Measurements from ENCODE around the gene PAX5. TPM values are rescaled to one million over a fixed set of nuclear protein-coding genes. Genes with fewer than 3 reads are reported as not detected.

The PAX5 gene
- total and polyA plus RNA-seq, 2 of the 13 experiments (the other 11 are each of a cell fraction or from before 2014, with no cell fraction given) = not detected

DNA sequence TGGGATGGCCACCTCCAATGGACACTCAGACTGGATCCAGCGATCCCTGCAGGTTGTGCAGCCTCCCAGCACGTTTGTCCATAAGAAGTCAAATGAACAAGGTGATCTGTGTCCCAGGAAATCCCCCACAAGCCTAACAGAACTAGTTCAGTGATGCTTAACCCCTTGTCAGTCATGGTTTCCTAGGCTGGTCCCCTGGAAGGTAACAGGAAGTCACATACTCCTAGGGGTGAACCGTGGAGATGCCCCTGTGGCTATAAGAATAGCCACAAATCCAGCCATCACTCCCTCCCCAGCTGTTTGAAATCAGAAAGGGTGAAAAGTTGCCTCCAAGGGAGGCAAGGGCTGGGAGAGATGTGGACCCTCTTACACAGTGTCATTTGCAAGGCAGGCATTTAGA, 22.5 kb downstream of the PAX5 start:
- FAIRE-seq (no peak), ATAC-seq (no peak), DNase-seq (ENCODE audit: low spot score) (no peak)
- no peak overlapping the region for H2AFZ ChIP-seq (ENCODE audit: low read length)
- H3K4me1 ChIP-seq (ENCODE audit: insufficient read depth, low read length) = no peaks in the 10 kb centered on the region
- in situ Hi-C loops (cut with HindIII; ENCODE audit: extremely low pct_ligation_motif_present, low pct_unique_long_range_greater_than_20kb) = no loop called here
- ChIA-PET POLR2A (no interaction called here), CTCF (ENCODE audit: low intra/inter-chr PET ratio, low total read pairs) (no interaction called here)
- H3K9me3 ChIP-seq (ENCODE audit: low read length) = no peaks in the 10 kb centered on the region
- WGBS (ENCODE audit: low lambda C conversion rate) = 0% methylated on average over 3 of the region's 3 CpGs
- BruUV-seq (replicated peaks) = no TSS peak
- no peak overlapping the region for H3K27ac ChIP-seq (ENCODE audit: extremely low read length, insufficient read depth, low read length)
- no peaks in the 10 kb centered on the region for H3K36me3 ChIP-seq (replicated peaks in 1 of 2; ENCODE audit: control insufficient read depth in 1 of 2, insufficient read depth in 2 of 2, low read length in 2 of 2)
- peaks cover 0 to 58% of the 10 kb centered on the region in 2 experiments; a peak in 3 of 5 replicates for H3K27me3 ChIP-seq (ENCODE audit: control insufficient read depth in 1 of 2, insufficient read depth in 2 of 2, low read length in 2 of 2)
- intact Hi-C loops (cut with micrococcal nuclease; ENCODE audit: unreplicated experiment) = no loop called here
- H4K20me1 ChIP-seq (ENCODE audit: insufficient read depth, low read length) = no peaks in the 10 kb centered on the region
- TF ChIP-seq, protein P1, sequence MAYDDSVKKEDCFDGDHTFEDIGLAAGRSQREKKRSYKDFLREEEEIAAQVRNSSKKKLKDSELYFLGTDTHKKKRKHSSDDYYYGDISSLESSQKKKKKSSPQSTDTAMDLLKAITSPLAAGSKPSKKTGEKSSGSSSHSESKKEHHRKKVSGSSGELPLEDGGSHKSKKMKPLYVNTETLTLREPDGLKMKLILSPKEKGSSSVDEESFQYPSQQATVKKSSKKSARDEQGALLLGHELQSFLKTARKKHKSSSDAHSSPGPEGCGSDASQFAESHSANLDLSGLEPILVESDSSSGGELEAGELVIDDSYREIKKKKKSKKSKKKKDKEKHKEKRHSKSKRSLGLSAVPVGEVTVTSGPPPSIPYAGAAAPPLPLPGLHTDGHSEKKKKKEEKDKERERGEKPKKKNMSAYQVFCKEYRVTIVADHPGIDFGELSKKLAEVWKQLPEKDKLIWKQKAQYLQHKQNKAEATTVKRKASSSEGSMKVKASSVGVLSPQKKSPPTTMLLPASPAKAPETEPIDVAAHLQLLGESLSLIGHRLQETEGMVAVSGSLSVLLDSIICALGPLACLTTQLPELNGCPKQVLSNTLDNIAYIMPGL (CRISPR knock-in tag; IDR thresholded peaks at IDR 0.05; ENCODE audit: borderline replicate concordance in 1 of 2, low read depth in 1 of 2) = no peak
- TF ChIP-seq ARNTL (CRISPR knock-in tag; IDR thresholded peaks at IDR 0.05) (no peak), KDM3A (CRISPR knock-in tag; IDR thresholded peaks at IDR 0.05; ENCODE audit: low read depth) (no peak), TCF7L2 (IDR thresholded peaks at IDR 0.05; ENCODE audit: low read depth, low read length) (no peak), POLR2G (IDR thresholded peaks at IDR 0.05; ENCODE audit: low read depth, low read length) (no peak), SP4 (CRISPR knock-in tag; IDR thresholded peaks at IDR 0.05) (no peak), ZFP62 (CRISPR knock-in tag; IDR thresholded peaks at IDR 0.05) (no peak)
- TF ChIP-seq, protein P2, sequence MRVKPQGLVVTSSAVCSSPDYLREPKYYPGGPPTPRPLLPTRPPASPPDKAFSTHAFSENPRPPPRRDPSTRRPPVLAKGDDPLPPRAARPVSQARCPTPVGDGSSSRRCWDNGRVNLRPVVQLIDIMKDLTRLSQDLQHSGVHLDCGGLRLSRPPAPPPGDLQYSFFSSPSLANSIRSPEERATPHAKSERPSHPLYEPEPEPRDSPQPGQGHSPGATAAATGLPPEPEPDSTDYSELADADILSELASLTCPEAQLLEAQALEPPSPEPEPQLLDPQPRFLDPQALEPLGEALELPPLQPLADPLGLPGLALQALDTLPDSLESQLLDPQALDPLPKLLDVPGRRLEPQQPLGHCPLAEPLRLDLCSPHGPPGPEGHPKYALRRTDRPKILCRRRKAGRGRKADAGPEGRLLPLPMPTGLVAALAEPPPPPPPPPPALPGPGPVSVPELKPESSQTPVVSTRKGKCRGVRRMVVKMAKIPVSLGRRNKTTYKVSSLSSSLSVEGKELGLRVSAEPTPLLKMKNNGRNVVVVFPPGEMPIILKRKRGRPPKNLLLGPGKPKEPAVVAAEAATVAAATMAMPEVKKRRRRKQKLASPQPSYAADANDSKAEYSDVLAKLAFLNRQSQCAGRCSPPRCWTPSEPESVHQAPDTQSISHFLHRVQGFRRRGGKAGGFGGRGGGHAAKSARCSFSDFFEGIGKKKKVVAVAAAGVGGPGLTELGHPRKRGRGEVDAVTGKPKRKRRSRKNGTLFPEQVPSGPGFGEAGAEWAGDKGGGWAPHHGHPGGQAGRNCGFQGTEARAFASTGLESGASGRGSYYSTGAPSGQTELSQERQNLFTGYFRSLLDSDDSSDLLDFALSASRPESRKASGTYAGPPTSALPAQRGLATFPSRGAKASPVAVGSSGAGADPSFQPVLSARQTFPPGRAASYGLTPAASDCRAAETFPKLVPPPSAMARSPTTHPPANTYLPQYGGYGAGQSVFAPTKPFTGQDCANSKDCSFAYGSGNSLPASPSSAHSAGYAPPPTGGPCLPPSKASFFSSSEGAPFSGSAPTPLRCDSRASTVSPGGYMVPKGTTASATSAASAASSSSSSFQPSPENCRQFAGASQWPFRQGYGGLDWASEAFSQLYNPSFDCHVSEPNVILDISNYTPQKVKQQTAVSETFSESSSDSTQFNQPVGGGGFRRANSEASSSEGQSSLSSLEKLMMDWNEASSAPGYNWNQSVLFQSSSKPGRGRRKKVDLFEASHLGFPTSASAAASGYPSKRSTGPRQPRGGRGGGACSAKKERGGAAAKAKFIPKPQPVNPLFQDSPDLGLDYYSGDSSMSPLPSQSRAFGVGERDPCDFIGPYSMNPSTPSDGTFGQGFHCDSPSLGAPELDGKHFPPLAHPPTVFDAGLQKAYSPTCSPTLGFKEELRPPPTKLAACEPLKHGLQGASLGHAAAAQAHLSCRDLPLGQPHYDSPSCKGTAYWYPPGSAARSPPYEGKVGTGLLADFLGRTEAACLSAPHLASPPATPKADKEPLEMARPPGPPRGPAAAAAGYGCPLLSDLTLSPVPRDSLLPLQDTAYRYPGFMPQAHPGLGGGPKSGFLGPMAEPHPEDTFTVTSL (CRISPR knock-in tag; IDR thresholded peaks at IDR 0.05; ENCODE audit: borderline replicate concordance) = no peak
- H3K4me2 ChIP-seq (ENCODE audit: low read depth, low read length) = no peak overlapping the region
- no peak overlapping the region for H3K4me3 ChIP-seq (replicated peaks in 1 of 3; ENCODE audit: insufficient read depth in 1 of 3, low read depth in 2 of 3, low read length in 3 of 3)
- H3K9ac ChIP-seq (ENCODE audit: insufficient read depth, low read depth, low read length) = no peak overlapping the region
- H3K79me2 ChIP-seq (ENCODE audit: insufficient read depth, low read length) = no peaks in the 10 kb centered on the region

Measured in HepG2 (cell line).